Renal cortex interstitium (tissue), 11 donors: Measurements from ENCODE around the gene SETD3. TPM values are rescaled to one million over a fixed set of nuclear protein-coding genes. Genes with fewer than 3 reads are reported as not detected.

Experiments used
- DNase-seq, 11 donors: peaks; one replicate each; pipeline ENCODE4 v3.0.0-alpha.2; 2013; ENCODE audit warnings: low read depth in 9 of 11, low spot score in 4 of 11; ENCODE audit errors: extremely low read depth in 1 of 11
- polyA plus RNA-seq, 3 donors: library from polyadenylated mRNA; unstranded; fragments of 120-200 nt; gene quantifications; one replicate each; pipeline ENCODE4 v1.2.1, GENCODE V29; 2013; ENCODE audit not compliant: insufficient read length in 3 of 3

The SETD3 gene
- polyA plus RNA-seq, 3 donors = 58.9 to 70.5 (median 65.5) TPM

- DNase-seq = no peak
Observed at GRCh38 chr14:99413911-99414310, 66.7 kb downstream of the SETD3 start.

DNA sequence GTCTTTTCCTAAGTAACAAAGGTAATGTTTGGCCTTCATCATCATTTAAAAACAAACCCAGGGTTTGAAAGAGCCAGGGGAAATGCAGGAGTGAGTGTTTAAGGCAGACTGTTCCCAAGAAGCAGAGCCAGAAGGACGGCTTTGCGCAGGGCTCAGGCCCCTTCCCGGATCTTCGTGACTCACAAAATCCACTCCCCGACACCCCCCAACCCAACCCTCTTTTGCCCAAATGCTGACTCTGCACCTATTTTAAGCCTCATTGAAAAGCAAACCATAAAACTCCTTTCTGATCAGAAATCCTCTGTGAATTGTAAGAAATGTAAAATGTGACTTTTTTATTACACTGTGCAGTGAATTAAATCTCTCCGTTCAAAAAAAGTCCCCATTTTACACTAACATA is 67.5 kb downstream of the SETD3 start:
- no peak for DNase-seq

DNA sequence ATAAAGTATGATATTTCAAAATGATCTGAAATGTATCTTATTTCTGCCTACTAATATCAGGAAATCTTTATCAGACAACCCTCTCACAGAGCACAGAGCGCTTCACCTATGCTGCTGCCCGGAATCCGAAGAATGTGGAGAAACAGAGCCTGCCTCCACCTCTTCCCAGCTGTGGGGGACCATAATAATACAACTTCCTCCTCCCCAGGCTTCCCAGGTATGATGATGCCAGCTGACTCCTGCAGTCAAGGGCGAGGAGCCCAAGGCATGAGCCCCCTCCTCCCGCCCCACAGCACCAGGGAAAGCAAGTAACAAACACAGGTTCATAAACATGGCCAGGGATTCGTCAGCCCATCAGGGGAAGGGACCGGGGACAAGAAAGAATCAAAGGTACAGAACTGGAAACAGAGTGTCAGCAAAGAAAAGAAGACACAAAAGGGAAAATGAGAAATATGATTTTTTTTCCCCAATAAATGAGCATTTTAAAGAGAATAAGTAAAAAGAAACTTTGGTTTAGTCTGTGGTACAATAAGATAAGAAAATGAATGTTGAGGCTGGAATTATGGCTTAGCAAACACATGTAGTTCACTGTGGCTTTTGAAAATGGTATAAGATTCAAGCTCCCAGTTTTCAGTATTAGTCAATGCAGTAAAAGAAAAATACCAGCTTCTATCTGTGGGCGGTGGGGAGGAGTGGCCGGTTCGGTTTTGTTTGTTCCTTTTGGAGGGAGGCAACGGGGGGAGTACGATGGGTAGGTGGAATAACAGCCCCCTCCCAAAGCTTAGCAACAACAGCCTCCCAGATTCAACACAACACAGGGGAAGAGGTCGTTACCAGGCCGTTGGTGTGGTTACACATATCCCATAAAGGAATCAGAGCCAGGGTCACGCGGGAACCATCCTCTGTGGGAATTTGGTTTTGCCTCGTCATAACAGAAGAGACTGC is 68.3 kb downstream of the SETD3 start:
- DNase-seq = no peak

- DNase-seq = no peak
Observed at GRCh38 chr14:99410019-99410418, 70.6 kb downstream of the SETD3 start.

GRCh38 chr14:99408971-99409289 is 71.7 kb downstream of the SETD3 start:
- DNase-seq = no peak

DNA sequence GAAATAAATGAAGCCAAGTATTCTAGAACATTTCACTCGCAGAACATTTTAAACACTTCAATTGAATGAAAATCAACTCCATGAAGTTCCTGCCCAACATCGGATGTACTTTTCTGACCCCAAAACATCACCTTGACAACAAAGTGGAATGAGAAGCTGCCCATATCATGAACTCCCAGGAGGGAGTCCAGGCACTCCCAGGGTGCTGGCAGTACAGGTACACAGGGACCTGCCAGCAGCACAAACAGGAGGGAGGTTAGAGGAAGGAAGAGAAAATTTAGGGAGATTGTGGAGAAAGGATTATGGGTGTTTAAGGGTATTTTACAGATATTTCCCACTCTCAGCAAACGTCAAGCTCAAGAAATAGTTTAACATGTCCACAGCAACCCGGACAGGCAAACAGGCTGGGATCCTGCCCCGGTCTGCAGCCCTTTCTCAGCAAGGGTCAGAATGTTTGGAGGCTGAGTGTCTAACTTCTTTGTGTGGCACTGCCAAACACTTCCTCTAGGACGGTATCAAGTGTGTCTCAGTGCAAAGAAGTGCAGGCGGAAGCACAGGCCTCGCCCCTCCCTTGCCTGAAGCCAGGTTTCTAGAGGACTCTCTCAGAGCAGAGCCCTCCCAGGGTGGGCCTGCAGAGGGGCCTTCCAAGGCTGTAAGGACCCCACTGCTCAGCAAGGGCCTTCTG is 72.2 kb downstream of the SETD3 start:
- no peak for DNase-seq

GRCh38 chr14:99407416-99407815 is 73.2 kb downstream of the SETD3 start:
- DNase-seq = no peak

DNA sequence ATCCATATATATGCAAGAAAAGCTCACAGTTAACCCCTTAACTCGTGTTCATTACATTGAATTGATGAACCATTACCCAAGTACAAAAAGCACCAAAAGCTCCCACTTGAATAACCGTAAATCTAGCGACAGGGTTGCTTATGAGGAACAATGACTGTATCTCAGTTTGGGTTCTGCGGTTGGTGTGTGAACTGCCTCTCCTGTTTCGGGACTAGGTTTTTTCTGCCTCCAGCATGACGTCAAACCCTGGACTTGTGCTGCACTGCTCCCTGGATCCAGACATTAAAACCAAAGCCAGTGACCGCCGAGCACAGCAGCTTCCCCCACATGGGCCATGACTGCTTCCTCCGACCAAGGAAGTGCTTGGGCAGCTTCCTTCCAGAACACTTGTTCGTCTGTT is 77.7 kb downstream of the SETD3 start:
- DNase-seq = no peak

- DNase-seq = no peak
Observed at GRCh38 chr14:99402285-99402648, 78.4 kb downstream of the SETD3 start.

GRCh38 chr14:99401621-99402284 is 78.9 kb downstream of the SETD3 start:
- no peak for DNase-seq

DNA sequence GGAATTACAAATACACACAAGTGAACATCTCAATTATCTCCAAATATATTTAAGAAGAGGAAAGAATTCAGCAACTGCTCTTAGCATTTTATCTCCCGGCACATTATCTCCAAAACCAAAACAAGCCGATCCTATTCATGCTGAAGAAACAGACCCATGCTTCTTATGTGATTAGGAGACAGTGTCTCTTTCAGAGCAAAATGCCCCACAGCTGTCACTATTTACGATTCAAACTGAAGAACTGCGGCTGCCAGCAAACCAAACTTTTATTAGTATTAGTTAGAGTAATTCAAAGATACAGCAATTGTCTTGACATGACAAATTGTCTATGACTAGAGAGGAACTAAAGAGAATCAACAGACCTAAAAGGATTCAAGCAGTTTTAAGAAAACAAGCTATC is 79.4 kb downstream of the SETD3 start:
- peak in 1 of 11 donors; percentile 39 for DNase-seq

DNA sequence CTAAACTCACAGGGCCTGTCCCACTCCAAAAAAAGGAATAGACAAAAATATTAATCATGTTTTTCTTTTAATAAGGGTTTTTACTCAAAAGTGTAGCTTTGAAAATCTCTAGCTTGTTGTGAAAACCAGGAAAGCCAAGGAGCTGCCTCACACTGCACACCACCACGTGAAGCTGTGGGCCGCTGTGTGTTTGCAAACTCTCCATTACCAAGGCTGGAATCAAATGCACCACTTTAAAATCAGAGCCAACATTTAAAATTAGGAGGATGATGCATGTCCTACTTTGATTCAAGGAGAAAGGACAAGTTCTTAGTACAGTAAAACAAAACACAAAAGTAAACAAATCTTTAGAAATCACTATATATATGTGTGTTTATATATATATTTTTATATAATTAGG is 83.0 kb downstream of the SETD3 start:
- DNase-seq = no peak

GRCh38 chr14:99395909-99396530 is 84.6 kb downstream of the SETD3 start:
- DNase-seq = peak in 1 of 11 donors; percentile 33

DNA sequence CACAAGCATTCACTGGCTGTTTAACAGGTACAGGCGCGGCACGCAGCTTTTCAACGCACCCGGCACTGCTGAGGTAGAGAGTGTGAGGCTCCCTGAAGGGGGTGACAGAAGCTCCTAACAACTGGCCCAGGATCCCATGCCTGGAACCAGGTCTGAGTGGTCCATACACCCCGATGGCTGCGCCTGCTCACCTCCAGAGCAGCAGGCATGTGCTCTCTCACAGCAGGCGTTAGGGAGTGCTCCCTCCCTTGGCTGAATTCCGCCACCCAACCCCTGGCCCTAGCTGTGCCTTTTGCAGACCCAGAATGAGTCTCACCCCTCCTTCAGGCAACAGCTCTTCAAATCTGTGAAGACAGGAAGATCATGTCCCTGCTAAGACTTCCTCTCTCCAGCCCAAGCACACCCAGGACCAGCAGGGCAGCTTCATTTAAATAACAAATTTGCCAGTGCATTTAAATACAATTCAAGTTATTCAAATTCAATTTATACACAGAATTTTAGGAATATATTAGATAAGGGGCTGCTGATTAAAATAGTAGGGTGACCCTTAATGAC is 86.0 kb downstream of the SETD3 start:
- DNase-seq = no peak

DNA sequence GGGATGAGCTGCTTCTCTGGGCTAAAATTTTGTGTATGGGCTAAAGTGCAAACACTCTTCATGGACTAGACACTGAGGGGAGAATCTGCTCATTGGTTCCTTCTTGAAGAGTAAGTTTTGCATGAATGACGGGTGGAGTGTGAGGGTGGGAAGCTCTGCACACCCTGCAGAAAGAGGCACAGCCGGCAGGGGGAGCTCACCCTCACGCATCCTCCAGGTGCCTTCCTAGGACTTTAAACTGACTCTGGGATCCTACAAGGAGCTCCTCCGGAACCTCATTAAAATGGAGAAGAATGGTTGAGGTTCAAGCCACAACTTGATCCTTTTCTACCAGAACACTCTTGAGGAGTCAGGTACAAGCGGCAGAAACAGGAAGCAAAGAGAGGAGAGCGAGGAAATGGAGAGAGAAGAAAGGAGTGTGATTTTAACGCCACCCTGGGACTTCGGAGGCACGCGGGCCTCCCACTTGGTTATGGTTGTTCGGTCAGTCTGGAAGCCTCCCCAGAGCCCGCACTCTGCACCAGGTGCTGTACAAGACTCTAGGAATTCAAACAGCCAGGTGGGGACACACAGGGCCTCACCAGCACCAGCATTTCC is 87.5 kb downstream of the SETD3 start:
- DNase-seq = no peak

DNA sequence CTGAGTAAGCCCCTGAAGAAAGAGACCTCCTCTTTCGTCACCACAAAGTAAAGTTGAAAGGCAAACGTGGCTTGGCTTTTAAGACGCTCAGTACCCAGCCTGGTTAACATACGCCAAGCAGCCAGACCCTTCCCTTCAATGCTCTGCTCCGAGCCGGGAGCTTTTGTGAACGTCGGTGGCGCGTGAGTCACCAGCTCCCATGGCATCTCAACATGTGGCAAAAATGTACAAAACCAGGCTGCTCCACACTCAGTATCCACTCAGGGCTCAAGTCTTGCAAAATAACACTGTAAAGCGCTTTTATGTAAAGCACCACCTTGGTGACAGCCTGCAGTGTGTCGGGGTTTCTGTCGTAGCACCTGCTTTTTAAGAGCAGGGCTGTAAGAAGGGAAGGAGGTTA is 89.0 kb downstream of the SETD3 start:
- DNase-seq = no peak

DNA sequence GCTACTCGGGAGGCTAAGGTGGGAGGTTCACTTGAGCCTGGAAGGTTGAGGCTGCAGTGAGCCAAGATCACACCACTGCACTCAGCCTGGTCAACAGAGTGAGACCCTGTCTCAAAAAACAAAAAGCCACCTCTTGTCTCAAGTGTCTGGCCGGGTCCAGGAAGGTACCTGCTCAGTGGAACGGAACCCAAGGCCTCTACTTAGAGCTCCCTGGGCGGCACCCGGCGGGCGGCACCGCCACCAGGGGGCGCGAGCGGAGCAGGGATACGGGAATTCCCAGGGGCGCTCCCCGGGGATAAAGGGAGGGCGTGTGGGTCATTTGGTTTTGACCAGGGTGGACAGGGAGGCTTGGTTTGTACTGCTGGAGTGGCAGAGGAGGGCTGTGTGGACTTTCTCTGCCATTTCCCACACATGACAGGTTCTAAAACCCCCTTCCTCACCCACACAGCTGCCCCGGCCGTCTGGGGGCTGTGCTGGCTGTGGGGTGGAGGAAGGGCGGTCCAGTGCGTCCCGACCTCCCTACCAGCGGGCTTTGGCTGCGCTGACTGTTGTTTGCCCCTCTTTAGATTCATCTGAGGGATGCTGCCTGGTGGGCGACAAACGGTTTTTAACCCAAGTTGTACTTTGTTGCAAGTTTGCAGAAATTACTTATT is 91.4 kb downstream of the SETD3 start:
- DNase-seq = no peak

DNA sequence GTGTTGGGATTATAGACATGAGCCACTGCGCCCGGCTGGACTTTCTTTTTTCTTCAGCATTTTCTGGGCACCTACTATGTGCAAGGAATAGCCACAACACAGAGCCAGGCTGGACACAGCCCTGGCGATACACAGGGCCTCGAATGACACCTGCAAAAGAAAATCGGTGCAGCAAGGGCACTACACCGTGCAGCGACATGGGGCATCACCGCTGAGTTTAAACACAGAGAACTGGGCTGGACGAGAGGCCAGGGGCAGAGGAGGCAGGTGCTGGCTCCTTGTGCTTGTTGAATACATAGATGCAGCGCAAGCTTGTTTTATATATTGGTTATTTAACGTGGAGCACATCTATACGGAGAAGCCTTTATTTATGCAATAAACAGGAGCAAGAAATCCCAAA is 92.4 kb downstream of the SETD3 start:
- no peak for DNase-seq

DNA sequence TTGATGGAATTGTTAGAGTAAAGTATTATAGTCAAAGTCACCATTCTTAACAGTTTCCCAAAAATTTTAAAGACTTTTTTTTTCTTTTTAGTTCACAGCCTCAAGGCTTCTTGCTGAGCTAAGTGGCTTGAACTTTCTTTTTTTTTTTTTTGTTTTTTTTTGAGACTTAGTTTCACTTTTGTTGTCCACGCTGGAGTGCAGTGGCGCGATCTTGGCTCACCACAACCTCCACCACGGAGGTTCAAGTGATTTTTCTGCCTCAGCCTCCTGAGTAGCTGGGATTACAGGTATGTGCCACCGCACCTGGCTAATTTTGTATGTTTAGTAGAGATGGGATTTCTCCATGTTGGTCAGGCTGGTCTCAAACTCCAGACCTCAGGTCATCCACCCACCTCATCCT is 92.8 kb downstream of the SETD3 start:
- no peak for DNase-seq
